ENCODE measurements around the gene HERC4. TPM values are rescaled to one million over a fixed set of nuclear protein-coding genes. Genes with fewer than 3 reads are reported as not detected.
A peak's percentile ranks its signal among the peaks of the same experiment; 100 is the strongest.

Gene HERC4
- total and polyA plus RNA-seq, 2 donors (not counting 3 experiments of a cell fraction or from before 2014, with no cell fraction given) = 10.6 to 73.7 TPM

DNA sequence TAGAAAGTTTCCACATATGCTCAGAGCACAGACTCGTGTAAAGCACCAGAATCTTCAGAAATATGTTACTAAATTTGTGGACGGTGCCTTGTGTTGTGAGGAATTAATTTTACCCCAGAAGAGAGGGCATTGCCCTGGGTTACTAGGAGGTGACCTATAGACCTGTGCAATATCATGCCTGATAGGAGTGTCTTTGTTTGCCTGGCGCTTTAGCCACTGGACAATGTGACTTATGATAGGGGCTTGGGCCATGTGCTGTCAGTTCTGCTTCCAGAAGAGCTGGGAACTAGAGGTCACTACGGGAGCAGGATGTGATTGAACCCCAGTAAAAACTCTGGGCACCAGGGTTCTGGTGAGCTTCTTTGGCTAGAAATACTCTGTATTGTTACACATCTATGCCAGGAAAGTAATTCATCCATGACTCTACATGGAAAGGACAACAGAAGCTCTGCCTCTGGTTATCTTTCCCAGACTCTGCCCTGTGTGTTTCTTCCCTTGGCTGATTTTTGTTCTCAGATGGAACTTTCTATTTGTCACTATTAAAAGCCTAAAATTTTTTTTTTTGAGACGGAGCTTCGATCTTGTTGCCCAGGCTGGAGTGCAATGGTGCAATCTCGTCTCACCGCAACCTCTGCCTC, 115.1 kb downstream of the HERC4 start:
- H3K9ac ChIP-seq (replicated peaks; ENCODE audit: extremely low read depth, insufficient read depth, low read length) = no peak overlapping the region
- H3K4me3 ChIP-seq (replicated peaks in 1 of 3; ENCODE audit: insufficient read depth in 1 of 3, low read depth in 1 of 3, low read length in 3 of 3) = no peak overlapping the region
- H3K9me3 ChIP-seq (replicated peaks; ENCODE audit: control insufficient read depth, insufficient read depth, low read length) = no peaks in the 10 kb centered on the region
- intact Hi-C loops (cut with micrococcal nuclease) = no loop called here
- ChIA-PET CTCF (interaction anchor here (1.2 to 1.4 kb wide), 3 partner anchors 15 to 253 kb away, joined by 3 read pairs; no protein-coding TSS in a partner anchor), POLR2A (no interaction called here)
- no peaks in the 10 kb centered on the region for H3K9me1 ChIP-seq (replicated peaks; ENCODE audit: control insufficient read depth, extremely low read depth, insufficient read depth, low read length)
- peaks cover under 1 to 1% of the 10 kb centered on the region in 2 experiments for H3K36me3 ChIP-seq (ENCODE audit: control insufficient read depth in 2 of 2, extremely low read depth in 1 of 2, insufficient read depth in 2 of 2, low read length in 2 of 2)
- H3K4me2 ChIP-seq (ENCODE audit: insufficient read depth, low read length) = no peak overlapping the region
- no peak overlapping the region for H2AFZ ChIP-seq (ENCODE audit: low read depth, low read length)
- TF ChIP-seq JUN (IDR thresholded peaks at IDR 0.05; ENCODE audit: borderline replicate concordance, insufficient read depth, insufficient read length, low read depth) (no peak), GATA2 (IDR thresholded peaks at IDR 0.05; ENCODE audit: insufficient read depth, insufficient read length, low read depth, low read length) (no peak), POLR2A (IDR thresholded peaks at IDR 0.05; ENCODE audit: low read depth, low read length) (no peak), MYC (IDR thresholded peaks at IDR 0.05; ENCODE audit: low read depth, low read length) (no peak), POLR2AphosphoS5 (IDR thresholded peaks at IDR 0.05; ENCODE audit: insufficient read depth, low read depth, low read length) (no peak), EZH2 (IDR thresholded peaks at IDR 0.05; ENCODE audit: borderline replicate concordance, low read depth, low read length, severe bottlenecking) (no peak), FOS (IDR thresholded peaks at IDR 0.05; ENCODE audit: borderline replicate concordance, insufficient read depth, low read length) (no peak)
- TF ChIP-seq, protein P1, sequence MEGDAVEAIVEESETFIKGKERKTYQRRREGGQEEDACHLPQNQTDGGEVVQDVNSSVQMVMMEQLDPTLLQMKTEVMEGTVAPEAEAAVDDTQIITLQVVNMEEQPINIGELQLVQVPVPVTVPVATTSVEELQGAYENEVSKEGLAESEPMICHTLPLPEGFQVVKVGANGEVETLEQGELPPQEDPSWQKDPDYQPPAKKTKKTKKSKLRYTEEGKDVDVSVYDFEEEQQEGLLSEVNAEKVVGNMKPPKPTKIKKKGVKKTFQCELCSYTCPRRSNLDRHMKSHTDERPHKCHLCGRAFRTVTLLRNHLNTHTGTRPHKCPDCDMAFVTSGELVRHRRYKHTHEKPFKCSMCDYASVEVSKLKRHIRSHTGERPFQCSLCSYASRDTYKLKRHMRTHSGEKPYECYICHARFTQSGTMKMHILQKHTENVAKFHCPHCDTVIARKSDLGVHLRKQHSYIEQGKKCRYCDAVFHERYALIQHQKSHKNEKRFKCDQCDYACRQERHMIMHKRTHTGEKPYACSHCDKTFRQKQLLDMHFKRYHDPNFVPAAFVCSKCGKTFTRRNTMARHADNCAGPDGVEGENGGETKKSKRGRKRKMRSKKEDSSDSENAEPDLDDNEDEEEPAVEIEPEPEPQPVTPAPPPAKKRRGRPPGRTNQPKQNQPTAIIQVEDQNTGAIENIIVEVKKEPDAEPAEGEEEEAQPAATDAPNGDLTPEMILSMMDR (IDR thresholded peaks at IDR 0.05; ENCODE audit: extremely low read depth in 1 of 2, insufficient read depth in 1 of 2, low read depth in 1 of 2, low read length in 2 of 2) = no peak
- TF ChIP-seq, protein P2, sequence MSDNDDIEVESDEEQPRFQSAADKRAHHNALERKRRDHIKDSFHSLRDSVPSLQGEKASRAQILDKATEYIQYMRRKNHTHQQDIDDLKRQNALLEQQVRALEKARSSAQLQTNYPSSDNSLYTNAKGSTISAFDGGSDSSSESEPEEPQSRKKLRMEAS (IDR thresholded peaks at IDR 0.05; ENCODE audit: insufficient read depth, insufficient read length) = no peak
- no peaks in the 10 kb centered on the region for H3K79me2 ChIP-seq (ENCODE audit: control insufficient read depth, insufficient read depth, low read length)
- H4K20me1 ChIP-seq (replicated peaks; ENCODE audit: control insufficient read depth, extremely low read depth, insufficient read depth, low read length) = no peaks in the 10 kb centered on the region
- no TSS peak for BruUV-seq (replicated peaks)
- dilution Hi-C loops (cut with MboI; ENCODE audit: extremely low pct_ligation_motif_present, low sequenced_read_pairs) = no loop called here
- DNase-seq (ENCODE audit: low read depth, low spot score) (no peak), FAIRE-seq (peak; percentile 8)
- no peaks in the 10 kb centered on the region for H3K27me3 ChIP-seq (ENCODE audit: control insufficient read depth in 2 of 2, insufficient read depth in 2 of 2, low read length in 2 of 2)
- no peaks in the 10 kb centered on the region for H3K4me1 ChIP-seq (ENCODE audit: control insufficient read depth, extremely low read depth, insufficient read depth, low read length)
- no peak overlapping the region for H3K27ac ChIP-seq (ENCODE audit: insufficient read depth, low read depth, low read length)

All from endothelial cell of umbilical vein (primary cell).